GM23338 (cell line): ENCODE measurements around the gene SRMS.

ENCODE experiments used
- CREB1 ChIP-seq: fragments of 250-450 bp; sonication (Bioruptor Pico); IDR thresholded peaks from 2 replicates; pipeline ENCODE4 v1.5.0; 2020; ENCODE audit warnings: low read depth, mild to moderate bottlenecking, moderate library complexity
- EZH2 ChIP-seq: fragments of 200-600 bp; sonication (generic); IDR thresholded peaks from one replicate; pipeline ENCODE4 v1.8.0; 2017; ENCODE audit warnings: antibody characterized with exemption, mild to moderate bottlenecking, low read depth; ENCODE audit not compliant: unreplicated experiment
- EZH2phosphoT487 ChIP-seq: fragments of 200-600 bp; sonication (generic); IDR thresholded peaks from one replicate; pipeline ENCODE4 v1.8.1; 2018; ENCODE audit warnings: antibody characterized with exemption; ENCODE audit not compliant: unreplicated experiment
- JUNB ChIP-seq: IDR thresholded peaks from one replicate; pipeline ENCODE4 v1.6.1; 2016; ENCODE audit warnings: antibody characterized with exemption; ENCODE audit not compliant: unreplicated experiment
- NANOG ChIP-seq: IDR thresholded peaks from 2 replicates; pipeline ENCODE4 v1.6.1; 2016; ENCODE audit warnings: antibody characterized with exemption, borderline replicate concordance
- POLR2AphosphoS5 ChIP-seq: IDR thresholded peaks from 2 replicates; pipeline ENCODE4 v1.6.1; 2016; ENCODE audit warnings: antibody characterized with exemption, low read depth
- REST ChIP-seq: IDR thresholded peaks from one replicate; pipeline ENCODE4 v1.6.1; 2018; ENCODE audit warnings: antibody characterized with exemption; ENCODE audit not compliant: unreplicated experiment
- STAT1 ChIP-seq: IDR thresholded peaks from one replicate; pipeline ENCODE4 v1.6.1; 2016; ENCODE audit warnings: antibody characterized with exemption; ENCODE audit not compliant: unreplicated experiment
- TF ChIP-seq, protein P1 (sequence below), 2 experiments: fragments of 200-600 bp in 1 of 2; sonication (generic) in 1 of 2; conservative IDR thresholded peaks; 2 replicates each; pipeline versions ENCODE4 v1.5.1 to v1.6.1; 2016 to 2017; ENCODE audit warnings: antibody characterized with exemption in 2 of 2, low read depth in 2 of 2, mild to moderate bottlenecking in 2 of 2, moderate library complexity in 1 of 2
- TF ChIP-seq, protein P2 (sequence below): fragments of 250-450 bp; sonication (Bioruptor Pico); IDR thresholded peaks from 2 replicates; pipeline ENCODE4 v1.5.0; 2020; ENCODE audit warnings: mild to moderate bottlenecking, moderate library complexity
- TF ChIP-seq, protein P3 (sequence below): IDR thresholded peaks from 2 replicates; pipeline ENCODE4 v1.6.1; 2016; ENCODE audit warnings: antibody characterized with exemption

DNA sequence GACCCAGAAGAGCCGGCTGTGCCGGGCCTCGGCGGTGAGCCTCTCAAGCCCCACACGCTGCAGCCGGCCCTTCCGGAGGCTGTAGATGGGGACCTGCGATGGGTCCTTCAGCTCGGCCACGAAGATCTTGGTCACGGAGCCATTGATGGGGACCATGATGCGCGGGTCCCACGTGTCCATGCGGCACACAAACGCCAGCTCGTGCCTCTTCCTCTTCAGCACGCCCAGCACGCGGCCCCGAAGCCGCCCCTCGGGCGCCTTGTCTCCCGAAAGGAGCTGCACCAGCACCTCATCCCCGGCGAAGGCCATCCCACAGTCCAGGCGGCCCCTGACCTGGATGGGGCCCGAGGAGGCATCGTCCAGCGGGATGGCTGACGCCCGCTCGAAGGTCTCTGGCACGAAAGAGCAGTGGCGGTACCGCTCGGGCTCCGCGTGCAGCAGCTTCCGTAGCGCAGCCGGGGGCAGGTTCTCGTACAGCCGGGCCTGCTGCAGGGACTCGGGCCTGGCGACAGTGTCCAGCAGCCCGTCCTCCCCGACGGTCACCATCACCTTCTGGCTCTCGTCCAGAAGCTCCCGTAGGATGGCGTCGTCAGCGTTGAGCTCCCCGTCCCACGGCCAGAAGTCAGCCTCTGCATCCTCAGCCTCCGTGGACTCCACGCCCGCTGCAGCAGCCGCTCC lies 17.6 kb upstream of the SRMS start:
- TF ChIP-seq, protein P1, sequence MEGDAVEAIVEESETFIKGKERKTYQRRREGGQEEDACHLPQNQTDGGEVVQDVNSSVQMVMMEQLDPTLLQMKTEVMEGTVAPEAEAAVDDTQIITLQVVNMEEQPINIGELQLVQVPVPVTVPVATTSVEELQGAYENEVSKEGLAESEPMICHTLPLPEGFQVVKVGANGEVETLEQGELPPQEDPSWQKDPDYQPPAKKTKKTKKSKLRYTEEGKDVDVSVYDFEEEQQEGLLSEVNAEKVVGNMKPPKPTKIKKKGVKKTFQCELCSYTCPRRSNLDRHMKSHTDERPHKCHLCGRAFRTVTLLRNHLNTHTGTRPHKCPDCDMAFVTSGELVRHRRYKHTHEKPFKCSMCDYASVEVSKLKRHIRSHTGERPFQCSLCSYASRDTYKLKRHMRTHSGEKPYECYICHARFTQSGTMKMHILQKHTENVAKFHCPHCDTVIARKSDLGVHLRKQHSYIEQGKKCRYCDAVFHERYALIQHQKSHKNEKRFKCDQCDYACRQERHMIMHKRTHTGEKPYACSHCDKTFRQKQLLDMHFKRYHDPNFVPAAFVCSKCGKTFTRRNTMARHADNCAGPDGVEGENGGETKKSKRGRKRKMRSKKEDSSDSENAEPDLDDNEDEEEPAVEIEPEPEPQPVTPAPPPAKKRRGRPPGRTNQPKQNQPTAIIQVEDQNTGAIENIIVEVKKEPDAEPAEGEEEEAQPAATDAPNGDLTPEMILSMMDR (conservative IDR thresholded peaks at IDR 0.05; ENCODE audit: low read depth in 2 of 2): no peak
- no peak for TF ChIP-seq EZH2
- TF ChIP-seq REST: no peak
- no peak for TF ChIP-seq EZH2phosphoT487
- TF ChIP-seq, protein P2, sequence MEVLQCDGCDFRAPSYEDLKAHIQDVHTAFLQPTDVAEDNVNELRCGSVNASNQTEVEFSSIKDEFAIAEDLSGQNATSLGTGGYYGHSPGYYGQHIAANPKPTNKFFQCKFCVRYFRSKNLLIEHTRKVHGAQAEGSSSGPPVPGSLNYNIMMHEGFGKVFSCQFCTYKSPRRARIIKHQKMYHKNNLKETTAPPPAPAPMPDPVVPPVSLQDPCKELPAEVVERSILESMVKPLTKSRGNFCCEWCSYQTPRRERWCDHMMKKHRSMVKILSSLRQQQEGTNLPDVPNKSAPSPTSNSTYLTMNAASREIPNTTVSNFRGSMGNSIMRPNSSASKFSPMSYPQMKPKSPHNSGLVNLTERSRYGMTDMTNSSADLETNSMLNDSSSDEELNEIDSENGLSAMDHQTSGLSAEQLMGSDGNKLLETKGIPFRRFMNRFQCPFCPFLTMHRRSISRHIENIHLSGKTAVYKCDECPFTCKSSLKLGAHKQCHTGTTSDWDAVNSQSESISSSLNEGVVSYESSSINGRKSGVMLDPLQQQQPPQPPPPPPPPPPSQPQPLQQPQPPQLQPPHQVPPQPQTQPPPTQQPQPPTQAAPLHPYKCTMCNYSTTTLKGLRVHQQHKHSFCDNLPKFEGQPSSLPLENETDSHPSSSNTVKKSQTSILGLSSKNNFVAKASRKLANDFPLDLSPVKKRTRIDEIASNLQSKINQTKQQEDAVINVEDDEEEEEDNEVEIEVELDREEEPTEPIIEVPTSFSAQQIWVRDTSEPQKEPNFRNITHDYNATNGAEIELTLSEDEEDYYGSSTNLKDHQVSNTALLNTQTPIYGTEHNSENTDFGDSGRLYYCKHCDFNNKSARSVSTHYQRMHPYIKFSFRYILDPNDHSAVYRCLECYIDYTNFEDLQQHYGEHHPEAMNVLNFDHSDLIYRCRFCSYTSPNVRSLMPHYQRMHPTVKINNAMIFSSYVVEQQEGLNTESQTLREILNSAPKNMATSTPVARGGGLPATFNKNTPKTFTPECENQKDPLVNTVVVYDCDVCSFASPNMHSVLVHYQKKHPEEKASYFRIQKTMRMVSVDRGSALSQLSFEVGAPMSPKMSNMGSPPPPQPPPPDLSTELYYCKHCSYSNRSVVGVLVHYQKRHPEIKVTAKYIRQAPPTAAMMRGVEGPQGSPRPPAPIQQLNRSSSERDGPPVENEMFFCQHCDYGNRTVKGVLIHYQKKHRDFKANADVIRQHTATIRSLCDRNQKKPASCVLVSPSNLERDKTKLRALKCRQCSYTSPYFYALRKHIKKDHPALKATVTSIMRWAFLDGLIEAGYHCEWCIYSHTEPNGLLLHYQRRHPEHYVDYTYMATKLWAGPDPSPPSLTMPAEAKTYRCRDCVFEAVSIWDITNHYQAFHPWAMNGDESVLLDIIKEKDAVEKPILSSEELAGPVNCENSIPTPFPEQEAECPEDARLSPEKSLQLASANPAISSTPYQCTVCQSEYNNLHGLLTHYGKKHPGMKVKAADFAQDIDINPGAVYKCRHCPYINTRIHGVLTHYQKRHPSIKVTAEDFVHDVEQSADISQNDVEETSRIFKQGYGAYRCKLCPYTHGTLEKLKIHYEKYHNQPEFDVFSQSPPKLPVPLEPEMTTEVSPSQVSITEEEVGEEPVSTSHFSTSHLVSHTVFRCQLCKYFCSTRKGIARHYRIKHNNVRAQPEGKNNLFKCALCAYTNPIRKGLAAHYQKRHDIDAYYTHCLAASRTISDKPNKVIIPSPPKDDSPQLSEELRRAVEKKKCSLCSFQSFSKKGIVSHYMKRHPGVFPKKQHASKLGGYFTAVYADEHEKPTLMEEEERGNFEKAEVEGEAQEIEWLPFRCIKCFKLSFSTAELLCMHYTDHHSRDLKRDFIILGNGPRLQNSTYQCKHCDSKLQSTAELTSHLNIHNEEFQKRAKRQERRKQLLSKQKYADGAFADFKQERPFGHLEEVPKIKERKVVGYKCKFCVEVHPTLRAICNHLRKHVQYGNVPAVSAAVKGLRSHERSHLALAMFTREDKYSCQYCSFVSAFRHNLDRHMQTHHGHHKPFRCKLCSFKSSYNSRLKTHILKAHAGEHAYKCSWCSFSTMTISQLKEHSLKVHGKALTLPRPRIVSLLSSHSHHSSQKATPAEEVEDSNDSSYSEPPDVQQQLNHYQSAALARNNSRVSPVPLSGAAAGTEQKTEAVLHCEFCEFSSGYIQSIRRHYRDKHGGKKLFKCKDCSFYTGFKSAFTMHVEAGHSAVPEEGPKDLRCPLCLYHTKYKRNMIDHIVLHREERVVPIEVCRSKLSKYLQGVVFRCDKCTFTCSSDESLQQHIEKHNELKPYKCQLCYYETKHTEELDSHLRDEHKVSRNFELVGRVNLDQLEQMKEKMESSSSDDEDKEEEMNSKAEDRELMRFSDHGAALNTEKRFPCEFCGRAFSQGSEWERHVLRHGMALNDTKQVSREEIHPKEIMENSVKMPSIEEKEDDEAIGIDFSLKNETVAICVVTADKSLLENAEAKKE (CRISPR knock-in tag): no peak
- TF ChIP-seq CREB1 (CRISPR knock-in tag): no peak
- no peak for TF ChIP-seq POLR2AphosphoS5
- no peak for TF ChIP-seq STAT1
- TF ChIP-seq JUNB: no peak
- TF ChIP-seq, protein P3, sequence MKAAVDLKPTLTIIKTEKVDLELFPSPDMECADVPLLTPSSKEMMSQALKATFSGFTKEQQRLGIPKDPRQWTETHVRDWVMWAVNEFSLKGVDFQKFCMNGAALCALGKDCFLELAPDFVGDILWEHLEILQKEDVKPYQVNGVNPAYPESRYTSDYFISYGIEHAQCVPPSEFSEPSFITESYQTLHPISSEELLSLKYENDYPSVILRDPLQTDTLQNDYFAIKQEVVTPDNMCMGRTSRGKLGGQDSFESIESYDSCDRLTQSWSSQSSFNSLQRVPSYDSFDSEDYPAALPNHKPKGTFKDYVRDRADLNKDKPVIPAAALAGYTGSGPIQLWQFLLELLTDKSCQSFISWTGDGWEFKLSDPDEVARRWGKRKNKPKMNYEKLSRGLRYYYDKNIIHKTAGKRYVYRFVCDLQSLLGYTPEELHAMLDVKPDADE: no peak
- no peak for TF ChIP-seq NANOG
